ENCODE measurements around the gene TMEM94. TPM values are rescaled to one million over a fixed set of nuclear protein-coding genes. Genes with fewer than 3 reads are reported as not detected.
A peak's percentile ranks its signal among the peaks of the same experiment; 100 is the strongest.
"Not testable (repeated sequence)": the region's sequence is repeated elsewhere in the genome, so short reads cannot be mapped to it uniquely, and the experiment has no call there.

TMEM94 gene
- total RNA-seq, 1 donor from 2014 or later: 86.8 TPM

GRCh38 chr17:75442168-75443103 lies 14.0 kb upstream of the TMEM94 start:
- intact Hi-C loops (cut with DNase I): no loop called here
- no peak for ATAC-seq

DNA sequence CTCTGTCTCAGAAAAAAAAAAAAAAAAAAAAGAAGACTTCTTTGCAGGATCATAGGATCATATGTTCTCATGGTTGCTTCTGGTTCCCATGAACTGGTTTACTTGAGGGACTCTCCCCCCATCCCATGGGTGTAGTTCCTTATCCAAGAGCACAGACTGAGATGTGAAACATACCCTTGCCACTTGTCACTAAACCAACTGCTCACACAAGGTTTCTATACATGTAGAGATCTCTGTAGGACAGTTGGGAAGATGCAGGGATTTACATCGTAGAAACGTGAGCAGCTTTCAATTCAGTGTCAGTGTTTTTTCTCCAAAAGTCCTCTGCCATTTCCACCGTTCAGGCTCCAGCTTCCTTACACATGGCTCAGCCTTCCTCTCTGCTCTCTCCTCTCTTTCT lies 11.1 kb upstream of the TMEM94 start:
- intact Hi-C loops (cut with DNase I): no loop called here
- ATAC-seq: no peak
- DNase-seq (ENCODE audit: low spot score): no peak

More at GRCh38 chr17:75442168-75443103, 14.0 kb upstream of the TMEM94 start:
- no peak for DNase-seq (ENCODE audit: low spot score)

DNA sequence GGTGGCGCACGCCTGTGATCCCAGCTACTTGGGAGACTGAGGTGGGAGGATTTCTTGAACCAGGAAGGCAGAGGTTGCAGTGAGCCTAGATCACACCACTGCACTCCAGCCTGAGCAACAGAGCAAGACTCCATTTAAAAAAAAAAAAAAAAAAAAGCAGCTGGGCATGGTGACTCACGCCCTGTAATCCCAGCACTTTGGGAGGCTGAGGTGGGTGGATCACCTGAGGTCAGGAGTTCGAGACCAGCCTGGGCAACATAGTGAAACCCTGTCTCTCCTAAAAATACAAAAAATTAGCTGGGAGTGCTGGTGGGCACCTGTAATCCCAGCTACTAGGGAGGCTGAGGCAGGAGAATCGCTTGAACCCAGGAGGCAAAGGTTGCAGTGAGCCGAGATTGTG lies 10.5 kb upstream of the TMEM94 start:
- DNase-seq (ENCODE audit: low spot score); ATAC-seq; intact Hi-C loops (cut with DNase I): not testable (repeated sequence)

DNA sequence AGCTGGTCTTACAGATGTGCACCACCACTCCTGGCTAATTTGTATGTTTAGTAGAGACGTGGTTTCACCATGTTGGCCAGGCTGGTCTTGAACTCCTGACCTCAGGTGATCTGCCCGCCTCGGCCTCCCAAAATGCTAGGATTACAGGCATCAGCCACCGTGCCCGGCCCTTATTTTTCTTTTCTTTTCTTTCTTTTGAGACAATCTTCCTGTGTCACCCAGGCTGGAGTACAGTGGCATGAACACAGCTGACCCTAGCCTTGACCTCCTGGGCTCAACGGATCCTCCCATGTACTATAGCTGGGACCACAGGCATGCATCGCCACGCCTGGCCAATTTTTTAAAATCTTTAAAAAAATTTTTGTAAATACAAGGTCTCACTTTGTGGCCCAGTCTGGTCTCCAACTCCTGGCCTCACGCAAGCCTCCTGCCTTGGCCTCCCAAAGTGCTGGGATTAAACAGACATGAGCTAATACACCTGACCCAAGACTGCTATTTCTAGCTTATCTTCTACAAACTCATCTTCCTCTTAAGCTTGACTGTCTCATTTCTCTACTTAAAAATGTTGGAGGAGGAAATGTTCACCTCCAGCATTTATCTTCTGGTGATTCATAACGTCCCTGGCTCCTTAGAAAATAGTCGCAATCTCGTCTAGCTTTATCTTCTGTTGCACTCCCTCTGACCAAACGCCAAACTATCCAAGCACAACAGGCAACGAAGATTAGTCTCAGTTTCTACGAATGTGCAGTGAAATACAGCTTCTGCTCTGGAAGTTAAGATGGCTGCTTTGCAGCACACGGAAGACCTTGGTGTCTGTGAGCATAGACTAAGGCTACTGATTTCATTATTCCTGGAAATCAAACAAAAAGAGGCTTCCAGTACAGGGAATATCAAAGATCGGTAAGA lies 8.2 kb upstream of the TMEM94 start:
- ATAC-seq (no peak), DNase-seq (ENCODE audit: low spot score) (no peak)
- intact Hi-C loops (cut with DNase I): no loop called here

GRCh38 chr17:75450270-75450669 lies 6.2 kb upstream of the TMEM94 start:
- no peak for ATAC-seq
- intact Hi-C loops (cut with DNase I): no loop called here
- DNase-seq (ENCODE audit: low spot score): no peak

GRCh38 chr17:75454193-75454592 lies 2.2 kb upstream of the TMEM94 start:
- ATAC-seq (no peak), DNase-seq (ENCODE audit: low spot score) (no peak)
- intact Hi-C loops (cut with DNase I): no loop called here

DNA sequence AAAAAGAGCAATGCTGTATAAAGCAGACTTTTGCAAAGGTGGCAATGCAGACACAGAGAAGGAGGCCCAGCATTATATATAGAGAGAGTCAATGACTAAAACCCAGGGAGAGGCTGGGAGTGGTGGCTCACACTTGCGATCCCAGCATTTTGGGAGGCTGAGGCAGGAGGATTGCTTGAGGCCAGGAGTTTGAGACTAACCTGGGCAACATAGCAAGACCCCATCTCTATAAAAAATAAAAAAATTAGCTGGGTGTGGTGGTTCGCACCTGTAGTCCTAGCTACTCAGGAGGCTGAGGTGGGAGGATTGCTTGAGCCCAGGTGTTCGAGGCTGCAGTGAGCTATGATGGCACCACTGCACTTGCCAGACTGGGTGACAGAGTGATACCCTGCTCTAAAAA lies 1.8 kb upstream of the TMEM94 start:
- intact Hi-C loops (cut with DNase I); DNase-seq (ENCODE audit: low spot score); ATAC-seq: not testable (repeated sequence)

DNA sequence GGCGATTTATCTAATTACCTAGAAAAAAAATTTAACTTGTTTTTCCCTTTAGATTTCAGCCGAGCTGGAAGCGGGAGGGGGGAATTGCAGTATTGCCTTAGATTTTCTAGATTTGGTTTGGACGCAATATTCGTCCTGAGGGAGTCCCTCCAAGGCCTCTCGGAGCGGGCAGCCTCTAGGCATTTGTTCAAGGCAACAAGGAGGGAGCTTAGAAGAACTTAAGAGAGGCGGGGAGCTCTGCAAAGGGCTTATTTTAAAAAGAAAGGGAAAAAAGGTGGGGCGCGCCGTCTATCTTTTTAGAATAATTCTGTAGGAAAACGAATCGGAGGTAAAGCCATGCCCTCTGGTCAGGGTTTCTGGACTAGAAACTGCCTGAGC lies 407 bp upstream of the TMEM94 start:
- peak; percentile 61 for ATAC-seq
- DNase-seq (ENCODE audit: low spot score): no peak
- intact Hi-C loops (cut with DNase I): no loop called here

DNA sequence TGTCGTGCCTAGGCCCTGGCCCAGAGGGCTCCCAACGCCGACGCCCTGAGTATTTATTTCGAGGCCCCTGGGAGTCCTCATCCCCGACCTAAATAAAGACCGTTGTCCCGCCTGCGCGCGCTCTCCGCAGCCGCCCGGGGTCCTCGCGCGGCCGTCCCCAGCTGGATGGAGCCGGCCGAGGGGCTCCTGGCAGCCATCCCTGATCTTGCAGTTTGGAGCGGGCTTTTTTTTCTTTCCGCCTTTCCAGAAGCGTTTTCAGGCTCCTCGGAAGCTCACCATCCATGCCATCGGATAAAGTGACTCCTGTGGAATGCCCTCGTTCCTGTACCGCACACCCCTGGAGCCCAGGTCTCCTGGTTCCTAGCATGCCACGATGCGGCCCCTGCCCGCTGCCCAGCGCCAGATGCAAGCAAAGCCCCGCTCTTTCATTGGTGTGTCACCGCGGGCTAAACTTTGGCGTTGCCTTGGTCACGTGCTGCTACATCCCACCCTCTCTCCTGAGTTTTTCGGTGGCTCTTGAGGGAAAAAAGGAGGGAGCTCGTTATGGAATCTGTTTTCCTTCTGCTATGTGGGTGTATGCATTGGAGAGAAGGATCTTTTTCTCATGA lies 716 bp downstream of the TMEM94 start:
- intact Hi-C loops (cut with DNase I): no loop called here
- peak; percentile 41 for ATAC-seq
- DNase-seq (ENCODE audit: low spot score): peak; percentile 72

- intact Hi-C loops (cut with DNase I): no loop called here
- no peak for DNase-seq (ENCODE audit: low spot score)
- ATAC-seq: no peak
Observed at GRCh38 chr17:75459246-75459589, 2.8 kb downstream of the TMEM94 start.

DNA sequence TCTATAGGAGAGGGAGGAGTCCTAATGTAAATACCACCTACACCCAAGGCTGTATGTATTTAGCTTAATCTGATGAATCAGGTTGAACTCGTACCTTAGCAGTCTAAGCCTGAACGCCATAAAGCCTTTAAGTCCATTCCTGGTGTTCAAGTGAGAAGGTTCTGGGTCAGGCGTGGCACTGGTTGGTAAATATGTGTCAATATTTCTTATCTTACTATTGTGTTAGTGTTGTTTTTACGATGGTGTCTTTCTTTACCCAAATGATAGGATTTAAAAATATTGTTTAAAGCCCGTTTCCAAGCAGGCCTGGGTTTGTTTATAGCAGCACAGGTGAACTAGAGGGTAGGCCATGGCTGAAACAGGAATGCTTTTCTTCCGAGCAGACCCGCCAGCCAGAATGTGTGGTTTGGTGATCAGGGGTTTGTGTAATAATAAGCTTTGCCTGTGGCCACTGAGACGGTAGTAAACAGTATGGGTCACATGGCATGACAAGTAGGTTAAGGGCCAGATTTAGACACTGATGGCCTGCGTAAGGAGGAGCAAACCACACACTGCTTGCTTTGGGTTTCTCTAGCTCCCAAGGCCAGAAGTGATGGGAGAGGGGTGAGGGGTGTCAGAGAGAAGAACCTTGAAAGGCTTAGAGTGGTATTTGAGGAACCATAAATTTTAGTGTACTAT lies 3.3 kb downstream of the TMEM94 start:
- no peak for DNase-seq (ENCODE audit: low spot score)
- ATAC-seq: no peak
- intact Hi-C loops (cut with DNase I): no loop called here

- no peak for DNase-seq (ENCODE audit: low spot score)
- intact Hi-C loops (cut with DNase I): no loop called here
- no peak for ATAC-seq
Observed at GRCh38 chr17:75460295-75460694, 3.9 kb downstream of the TMEM94 start.

DNA sequence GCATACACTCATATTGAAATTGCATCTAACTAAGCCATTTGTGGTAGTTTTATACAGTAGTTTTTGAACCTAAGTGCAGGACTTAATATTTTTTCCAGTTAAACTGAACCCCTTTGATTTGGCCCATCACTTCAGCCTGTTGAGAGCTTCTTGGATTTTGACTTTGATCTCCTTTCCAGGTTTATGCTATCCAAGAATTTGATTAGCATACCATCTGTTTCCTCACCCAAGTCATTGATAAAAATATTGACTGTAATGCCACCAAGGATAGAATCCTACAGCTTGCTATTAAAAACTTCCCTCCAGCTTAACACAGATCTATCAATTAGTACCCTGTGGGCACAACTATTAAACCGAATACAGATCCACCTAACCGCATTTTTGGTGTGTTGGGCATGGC lies 7.2 kb downstream of the TMEM94 start:
- intact Hi-C loops (cut with DNase I): no loop called here
- ATAC-seq (no peak), DNase-seq (ENCODE audit: low spot score) (no peak)

DNA sequence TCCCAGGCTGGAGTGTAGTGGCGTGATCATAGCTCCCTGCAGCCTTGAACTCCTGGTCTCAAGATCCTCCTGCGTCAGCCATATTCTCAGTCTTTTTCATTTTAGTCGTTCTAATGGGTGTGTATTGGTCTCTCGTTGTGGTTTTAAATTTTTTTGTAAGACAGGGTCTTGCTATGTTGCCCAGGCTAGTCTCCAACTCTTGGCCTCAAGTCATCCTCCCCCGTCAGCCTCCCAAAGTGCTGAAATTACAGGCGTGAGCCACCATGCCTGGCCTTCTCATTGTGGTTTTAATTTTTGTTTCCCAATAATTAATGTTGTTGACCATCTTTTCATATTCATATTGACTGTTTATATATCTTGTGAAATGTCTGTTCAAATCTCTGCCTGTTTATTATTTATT lies 8.6 kb downstream of the TMEM94 start:
- intact Hi-C loops (cut with DNase I): no loop called here
- DNase-seq (ENCODE audit: low spot score): no peak
- ATAC-seq: no peak

DNA sequence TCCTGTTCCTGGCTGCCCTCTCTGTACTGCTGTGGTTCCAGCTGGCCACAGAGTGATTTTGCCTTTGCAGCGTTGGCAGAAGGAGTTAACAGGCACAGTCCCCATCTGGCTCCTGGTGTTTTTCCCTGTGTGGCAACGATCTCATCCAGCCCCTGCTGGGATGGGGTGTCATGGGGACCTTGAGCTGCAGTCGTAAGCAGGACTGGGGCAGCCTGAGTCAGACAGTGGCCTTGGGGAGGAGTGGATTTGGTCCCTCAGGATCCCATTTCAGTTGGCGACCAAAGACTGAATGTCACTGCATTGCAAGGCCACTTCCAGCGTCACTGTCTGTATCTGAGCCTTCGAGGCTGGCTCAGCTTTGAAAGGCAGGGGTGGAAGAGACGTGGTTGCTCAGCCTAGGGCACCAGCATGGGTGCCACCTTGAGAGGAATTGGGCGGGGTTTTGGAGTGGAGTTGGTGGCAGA lies 11.9 kb downstream of the TMEM94 start:
- no peak for DNase-seq (ENCODE audit: low spot score)
- ATAC-seq: peak; percentile 43
- intact Hi-C loops (cut with DNase I): no loop called here

- DNase-seq (ENCODE audit: low spot score) (no peak), ATAC-seq (no peak)
- intact Hi-C loops (cut with DNase I): no loop called here
Observed at GRCh38 chr17:75468779-75469373, 12.4 kb downstream of the TMEM94 start.

DNA sequence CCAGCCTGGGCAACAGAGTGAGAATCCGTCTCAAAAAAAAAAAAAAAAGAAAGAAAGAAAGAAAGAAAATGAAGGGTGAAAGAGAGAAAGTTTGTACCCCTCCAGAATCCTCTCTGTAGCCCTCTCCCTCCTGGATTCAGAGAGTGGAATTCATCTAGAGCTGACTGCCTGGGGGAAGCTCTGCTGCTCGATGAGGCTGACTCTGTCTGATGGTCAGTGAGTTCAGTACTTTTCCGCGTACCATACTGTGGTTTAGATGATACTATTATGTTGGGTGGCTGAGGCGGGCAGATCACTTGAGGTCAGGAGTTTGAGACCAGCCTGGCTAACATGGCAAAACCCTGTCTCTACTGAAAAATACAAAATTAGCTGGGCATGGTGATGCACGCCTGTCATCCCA lies 14.8 kb downstream of the TMEM94 start:
- no peak for ATAC-seq
- intact Hi-C loops (cut with DNase I): no loop called here

DNA sequence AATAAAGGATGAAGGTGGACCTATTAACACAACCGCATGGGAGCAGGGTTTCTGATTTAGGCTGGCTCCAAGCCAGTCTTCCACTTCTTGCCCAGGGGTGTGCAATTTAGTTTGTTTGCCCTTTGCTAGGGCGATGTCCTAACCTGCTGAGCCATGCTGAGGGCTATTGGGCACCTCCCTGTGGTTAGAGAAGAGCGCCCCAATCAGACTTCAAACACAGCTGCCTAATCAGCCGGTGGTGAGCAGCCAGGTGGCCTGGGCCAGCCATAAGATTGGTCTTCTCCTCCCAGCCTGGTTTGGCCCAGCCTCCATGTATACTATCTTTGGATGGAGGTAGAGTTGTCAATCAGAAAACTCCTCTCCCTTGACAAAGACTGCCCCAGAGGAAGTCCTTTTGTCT lies 15.7 kb downstream of the TMEM94 start:
- DNase-seq (ENCODE audit: low spot score): no peak

More for the DNA sequence above, 14.8 kb downstream of the TMEM94 start:
- no peak for DNase-seq (ENCODE audit: low spot score)

DNA sequence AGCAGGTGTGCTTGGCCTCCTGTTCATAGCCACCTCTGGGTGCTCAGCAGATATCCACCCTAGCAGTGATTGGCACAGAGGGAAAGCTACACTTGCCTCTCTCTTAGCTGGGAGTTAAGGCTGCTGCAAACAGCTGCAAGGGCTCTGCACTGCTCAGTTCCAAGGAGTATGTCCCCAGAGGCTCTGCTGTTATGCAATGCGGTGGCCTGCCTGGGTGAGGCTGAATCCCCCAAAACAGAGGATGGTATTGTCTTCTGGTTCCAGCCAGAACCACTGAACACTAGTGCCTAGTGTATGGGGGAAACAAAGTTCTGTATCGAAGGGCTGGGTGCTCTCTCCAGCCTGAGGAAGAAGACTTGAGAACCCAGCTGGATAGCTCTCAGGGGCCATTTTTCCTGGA lies 16.8 kb downstream of the TMEM94 start:
- intact Hi-C loops (cut with DNase I): no loop called here
- DNase-seq (ENCODE audit: low spot score) (no peak), ATAC-seq (peak; percentile 89)

More for the DNA sequence above, 15.7 kb downstream of the TMEM94 start:
- ATAC-seq: no peak
- intact Hi-C loops (cut with DNase I): no loop called here

Data from sciatic nerve (tissue), 2 donors.